Measurements from ENCODE around the gene ZNF619. TPM values are rescaled to one million over a fixed set of nuclear protein-coding genes. Genes with fewer than 3 reads are reported as not detected.
A peak's percentile ranks its signal among the peaks of the same experiment; 100 is the strongest.
"Not testable (repeated sequence)": the region's sequence is repeated elsewhere in the genome, so short reads cannot be mapped to it uniquely, and the experiment has no call there.

ZNF619 gene
- total RNA-seq, 3 donors from 2014 or later, result 6.5 to 11.3 (median 9.5) TPM

GRCh38 chr3:40453933-40454332 lies 23.0 kb upstream of the ZNF619 start:
- no peak for DNase-seq
- peaks cover 30% of the 10 kb centered on the region for H3K4me1 ChIP-seq (ENCODE audit: low read depth)
- intact Hi-C loops (cut with DNase I, micrococcal nuclease), result no loop called here

DNA sequence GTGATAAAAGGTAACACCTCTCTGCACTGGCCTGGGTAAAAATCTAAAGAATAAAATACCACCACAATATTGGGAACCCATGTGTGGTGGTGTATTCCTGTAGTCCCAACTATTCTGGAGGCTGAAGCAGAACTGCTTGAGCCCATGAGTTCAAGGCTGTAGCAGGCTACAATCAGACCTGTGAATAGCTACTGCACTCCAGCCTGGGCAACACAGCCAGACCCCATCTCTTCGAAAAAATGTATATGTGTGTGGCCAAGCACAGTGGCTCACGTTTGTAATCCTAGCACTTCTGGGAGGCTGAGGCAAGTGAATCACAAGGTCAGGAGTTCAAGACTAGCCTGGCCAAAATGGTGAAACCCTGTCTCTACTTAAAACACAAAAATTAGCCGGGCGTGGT lies 21.6 kb upstream of the ZNF619 start:
- no peak for ATAC-seq
- no peaks in the 10 kb centered on the region for H3K9me3 ChIP-seq
- H3K4me3 ChIP-seq, result no peak overlapping the region
- intact Hi-C loops (cut with DNase I, micrococcal nuclease), result no loop called here
- H3K36me3 ChIP-seq (ENCODE audit: low read depth), result peaks cover 8% of the 10 kb centered on the region
- TF ChIP-seq, protein P1, sequence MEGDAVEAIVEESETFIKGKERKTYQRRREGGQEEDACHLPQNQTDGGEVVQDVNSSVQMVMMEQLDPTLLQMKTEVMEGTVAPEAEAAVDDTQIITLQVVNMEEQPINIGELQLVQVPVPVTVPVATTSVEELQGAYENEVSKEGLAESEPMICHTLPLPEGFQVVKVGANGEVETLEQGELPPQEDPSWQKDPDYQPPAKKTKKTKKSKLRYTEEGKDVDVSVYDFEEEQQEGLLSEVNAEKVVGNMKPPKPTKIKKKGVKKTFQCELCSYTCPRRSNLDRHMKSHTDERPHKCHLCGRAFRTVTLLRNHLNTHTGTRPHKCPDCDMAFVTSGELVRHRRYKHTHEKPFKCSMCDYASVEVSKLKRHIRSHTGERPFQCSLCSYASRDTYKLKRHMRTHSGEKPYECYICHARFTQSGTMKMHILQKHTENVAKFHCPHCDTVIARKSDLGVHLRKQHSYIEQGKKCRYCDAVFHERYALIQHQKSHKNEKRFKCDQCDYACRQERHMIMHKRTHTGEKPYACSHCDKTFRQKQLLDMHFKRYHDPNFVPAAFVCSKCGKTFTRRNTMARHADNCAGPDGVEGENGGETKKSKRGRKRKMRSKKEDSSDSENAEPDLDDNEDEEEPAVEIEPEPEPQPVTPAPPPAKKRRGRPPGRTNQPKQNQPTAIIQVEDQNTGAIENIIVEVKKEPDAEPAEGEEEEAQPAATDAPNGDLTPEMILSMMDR (IDR thresholded peaks at IDR 0.05), result no peak
- no peak for DNase-seq
- peaks cover 38% of the 10 kb centered on the region for H3K4me1 ChIP-seq (ENCODE audit: low read depth)

More at GRCh38 chr3:40453933-40454332, 23.0 kb upstream of the ZNF619 start:
- ATAC-seq, result no peak
- Histone ChIP-seq H3K9me3 (no peaks in the 10 kb centered on the region), H3K4me3 (no peak overlapping the region), H3K36me3 (ENCODE audit: low read depth) (peaks cover 5% of the 10 kb centered on the region)
- TF ChIP-seq, protein P1 (IDR thresholded peaks at IDR 0.05), result no peak

DNA sequence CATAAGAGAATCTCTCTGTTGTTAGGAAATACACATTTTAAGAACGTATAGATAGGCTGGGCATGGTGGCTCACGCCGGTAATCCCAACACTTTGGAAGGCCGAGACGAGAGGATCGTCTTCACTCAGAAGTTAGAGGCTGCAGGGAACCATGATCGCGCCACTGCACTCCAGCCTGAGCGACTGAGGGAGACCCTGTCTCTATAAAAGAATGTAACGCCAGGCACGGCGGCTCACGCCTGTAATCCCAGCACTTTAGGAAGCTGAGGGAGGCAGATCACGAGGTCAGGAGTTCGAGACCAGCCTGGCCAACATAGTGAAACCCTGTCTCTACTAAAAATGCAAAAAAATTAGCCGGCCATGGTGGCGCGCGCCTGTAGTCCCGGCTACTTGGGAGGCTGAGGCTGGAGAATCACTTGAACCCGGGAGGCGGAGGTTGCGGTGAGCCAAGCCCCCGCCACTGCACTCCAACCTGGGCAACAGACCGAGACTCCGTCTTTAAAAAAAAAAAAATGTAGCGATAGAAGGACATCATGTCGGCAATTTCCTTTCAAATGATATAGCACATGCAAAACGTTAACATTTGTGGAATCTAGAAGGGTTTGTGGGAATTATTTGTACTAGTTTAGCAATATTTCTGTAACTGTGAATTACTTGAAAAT lies 20.5 kb upstream of the ZNF619 start:
- peak overlapping the region; percentile 49 for H3K4me3 ChIP-seq
- no peak for ATAC-seq
- peaks cover 17% of the 10 kb centered on the region for H3K36me3 ChIP-seq (ENCODE audit: low read depth)
- intact Hi-C loops (cut with DNase I, micrococcal nuclease), result no loop called here
- peaks cover 38% of the 10 kb centered on the region for H3K4me1 ChIP-seq (ENCODE audit: low read depth)
- TF ChIP-seq, protein P1 (IDR thresholded peaks at IDR 0.05), result no peak
- no peaks in the 10 kb centered on the region for H3K9me3 ChIP-seq
- DNase-seq, result peak in 2 of 3 donors; percentile 16 to 38

- ATAC-seq, result peak; percentile 89
Measured at GRCh38 chr3:40456940-40457823, 19.7 kb upstream of the ZNF619 start, which contains the start of gene RPL14. Gene RPL14, plus strand, starts transcription at chr3:40457339. Its CDS starts 133 bp downstream, at chr3:40457472.

GRCh38 chr3:40458473-40458872 lies 18.4 kb upstream of the ZNF619 start:
- ATAC-seq, result no peak
- peaks cover 28% of the 10 kb centered on the region for H3K36me3 ChIP-seq (ENCODE audit: low read depth)
- no peak for DNase-seq
- TF ChIP-seq, protein P1 (IDR thresholded peaks at IDR 0.05), result no peak
- H3K9me3 ChIP-seq, result no peaks in the 10 kb centered on the region
- intact Hi-C loops (cut with DNase I, micrococcal nuclease), result no loop called here
- H3K4me1 ChIP-seq (ENCODE audit: low read depth), result peaks cover 32% of the 10 kb centered on the region
- no peak overlapping the region for H3K4me3 ChIP-seq

More at GRCh38 chr3:40456940-40457823, 19.7 kb upstream of the ZNF619 start, which contains the start of gene RPL14:
- intact Hi-C loops (cut with DNase I, micrococcal nuclease), result no loop called here
- peak within 1 kb of the TSS; percentile 49 for H3K4me3 ChIP-seq
- peaks cover 18% of the 10 kb centered on the region for H3K36me3 ChIP-seq (ENCODE audit: low read depth)
- peak; percentile 96 to 98 (median 97) for DNase-seq
- H3K9me3 ChIP-seq, result no peaks in the 10 kb centered on the region
- TF ChIP-seq, protein P1 (IDR thresholded peaks at IDR 0.05), result no peak
- H3K4me1 ChIP-seq (ENCODE audit: low read depth), result peaks cover 38% of the 10 kb centered on the region

DNA sequence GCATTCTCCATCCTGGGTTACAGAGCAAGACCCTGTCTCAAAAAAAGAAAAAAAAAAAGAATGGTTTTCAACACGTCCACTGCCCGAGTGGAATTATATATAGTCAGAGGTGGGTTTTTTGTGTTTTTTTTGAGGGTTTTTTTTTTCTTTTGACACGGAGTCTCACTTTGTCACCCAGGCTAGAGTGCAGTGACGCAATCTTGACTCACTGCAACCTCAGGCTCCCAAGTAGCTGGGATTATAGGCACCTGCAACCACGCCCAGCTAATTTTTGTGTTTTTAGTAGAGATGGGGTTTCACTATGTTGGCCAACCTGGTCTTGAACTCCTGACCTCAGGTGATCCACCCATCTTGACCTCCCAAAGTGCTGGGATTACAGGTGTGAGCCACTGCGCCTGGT lies 16.4 kb upstream of the ZNF619 start:
- H3K4me3 ChIP-seq; ATAC-seq; intact Hi-C loops (cut with DNase I, micrococcal nuclease); DNase-seq; H3K9me3 ChIP-seq: not testable (repeated sequence)
- Histone ChIP-seq H3K36me3 (ENCODE audit: low read depth) (peaks cover 28% of the 10 kb centered on the region), H3K4me1 (ENCODE audit: low read depth) (peaks cover 24% of the 10 kb centered on the region)

All from mucosa of descending colon (tissue), 3 donors.